ENCODE data around the gene CPB2.

GRCh38 chr13:46006688-46007452 lies 98.0 kb downstream of the CPB2 start:
- TF ChIP-seq SP1 (IDR thresholded peaks at IDR 0.05; ENCODE audit: low read depth) (no peak), CTCF (IDR thresholded peaks at IDR 0.05 in 2 of 3, conservative IDR thresholded peaks at IDR 0.05 in 1 of 3; ENCODE audit: borderline replicate concordance in 1 of 3, insufficient read depth in 1 of 3, low read depth in 2 of 3, low read length in 2 of 3) (no peak), POLR2A (IDR thresholded peaks at IDR 0.05; ENCODE audit: borderline replicate concordance, extremely low read depth, insufficient read depth, insufficient read length) (no peak), EZH2 (IDR thresholded peaks at IDR 0.05) (no peak), JUND (IDR thresholded peaks at IDR 0.05) (no peak)

Data from HCT116 (cell line).